ENCODE results near the gene CCDC201. TPM values are rescaled to one million over a fixed set of nuclear protein-coding genes. Genes with fewer than 3 reads are reported as not detected.

Gene CCDC201
- total and polyA plus RNA-seq, 2 of the 4 experiments (the other 2 are of a cell fraction) = not detected

GRCh38 chr7:45873355-45873754 lies 473 bp upstream of the CCDC201 start:
- peaks cover under 1% of the 10 kb centered on the region; the same call in 1 of the 2 replicates for H3K9me3 ChIP-seq (ENCODE audit: control insufficient read depth, insufficient read depth, low read length)
- no peak overlapping the region for H2BK15ac ChIP-seq (ENCODE audit: low read depth, low read length)
- no peak overlapping the region for H4K5ac ChIP-seq (ENCODE audit: low read depth, low read length)
- H3K36me3 ChIP-seq (ENCODE audit: control insufficient read depth, insufficient read depth, low read length) = no peaks in the 10 kb centered on the region
- H3K23ac ChIP-seq (ENCODE audit: low read depth, low read length) = no peak overlapping the region
- H3K4me1 ChIP-seq (ENCODE audit: control insufficient read depth, insufficient read depth, low read length) = peaks cover 6% of the 10 kb centered on the region
- H3K14ac ChIP-seq (replicated peaks; ENCODE audit: low read depth, low read length) = no peak overlapping the region
- H4K20me1 ChIP-seq (ENCODE audit: insufficient read depth, low read length) = no peaks in the 10 kb centered on the region
- no peak overlapping the region for H2AK9ac ChIP-seq (replicated peaks; ENCODE audit: low read depth, low read length, poor library complexity)
- no peak overlapping the region for H3K9ac ChIP-seq (ENCODE audit: low read depth, low read length)
- H2BK20ac ChIP-seq (ENCODE audit: low read depth, low read length) = peak overlapping the region; percentile 66; the same call in 1 of the 2 replicates
- no peak overlapping the region for H4K8ac ChIP-seq (ENCODE audit: low read depth in 2 of 2, low read length in 2 of 2)
- H3K4me3 ChIP-seq (ENCODE audit: insufficient read depth, low read depth, low read length) = no peak overlapping the region
- peak overlapping the region; percentile 46 for H2BK120ac ChIP-seq (ENCODE audit: low read depth, low read length)
- peak overlapping the region; percentile 44 for H2AFZ ChIP-seq (replicated peaks; ENCODE audit: low read length, poor library complexity)
- no peak for ATAC-seq (ENCODE audit: low read depth)
- H3K56ac ChIP-seq (ENCODE audit: extremely low read depth, insufficient read depth, low read length) = no peak overlapping the region
- DNase-seq = no peak
- in situ Hi-C loops (cut with MboI; ENCODE audit: low sequenced_read_pairs) (loop anchor here (25.0 kb wide), 1 partner anchor 211 kb away; no protein-coding TSS in a partner anchor), dilution Hi-C loops (cut with HindIII; ENCODE audit: low sequenced_read_pairs, unreplicated experiment) (no loop called here), intact Hi-C loops (cut with micrococcal nuclease) (no loop called here)
- ChIA-PET POLR2A (ENCODE audit: unreplicated experiment) (no interaction called here), CTCF (interaction anchor here (0.8 kb wide), 1 partner anchor 19 kb away, joined by 4 read pairs; no protein-coding TSS in a partner anchor)
- TF ChIP-seq MAFK (IDR thresholded peaks at IDR 0.05; ENCODE audit: low read depth, low read length) (no peak), MXI1 (IDR thresholded peaks at IDR 0.05; ENCODE audit: borderline replicate concordance, low read depth, low read length) (no peak), CTCF (conservative IDR thresholded peaks at IDR 0.05; ENCODE audit: low read depth, low read length) (no peak), CHD1 (IDR thresholded peaks at IDR 0.05; ENCODE audit: low read depth, low read length) (no peak), BHLHE40 (IDR thresholded peaks at IDR 0.05; ENCODE audit: low read depth, low read length) (no peak), USF2 (IDR thresholded peaks at IDR 0.05; ENCODE audit: low read depth, low read length) (no peak), MAZ (IDR thresholded peaks at IDR 0.05; ENCODE audit: borderline replicate concordance, low read depth, low read length) (no peak), RAD21 (IDR thresholded peaks at IDR 0.05; ENCODE audit: low read length) (no peak), FOS (IDR thresholded peaks at IDR 0.05; ENCODE audit: low read depth, low read length) (no peak), ELK1 (IDR thresholded peaks at IDR 0.05; ENCODE audit: borderline replicate concordance, low read depth, low read length) (no peak)
- H2BK5ac ChIP-seq (ENCODE audit: low read depth, low read length, poor library complexity, severe bottlenecking) = no peak overlapping the region
- no peak overlapping the region for H3K4ac ChIP-seq (ENCODE audit: low read depth, low read length)
- BruUV-seq (replicated peaks) = no TSS peak
- no CpG with 5 or more reads among the region's 6 CpGs for WGBS, 2 experiments (ENCODE audit: extremely low coverage in 2 of 2, insufficient read length in 1 of 2)
- no peak overlapping the region for H3K18ac ChIP-seq (ENCODE audit: low read depth, low read length)
- no peaks in the 10 kb centered on the region for H3K79me1 ChIP-seq (ENCODE audit: low read depth in 1 of 2, low read length in 2 of 2)
- no peaks in the 10 kb centered on the region for H3K27me3 ChIP-seq (ENCODE audit: control insufficient read depth, insufficient read depth, low read length)
- no peak overlapping the region for H3K4me2 ChIP-seq (ENCODE audit: low read depth, low read length)
- no peak overlapping the region for H4K91ac ChIP-seq (ENCODE audit: insufficient read depth, low read depth, low read length)
- H3K27ac ChIP-seq (ENCODE audit: insufficient read depth, low read length) = no peak overlapping the region
- peak overlapping the region; percentile 64 for H2AK5ac ChIP-seq (ENCODE audit: low read depth, low read length)
- H3K9me1 ChIP-seq (ENCODE audit: insufficient read depth, low read length) = peaks cover 18% of the 10 kb centered on the region

All from IMR-90 (cell line).